SU-DHL-6 (cell line): ENCODE results near the gene UPK1A.

Source experiments
- CTCF ChIP-seq: fragments of 200-600 bp; sonication (generic); IDR thresholded peaks from one replicate; pipeline ENCODE4 v1.5.1; 2017; ENCODE audit warnings: antibody characterized with exemption, mild to moderate bottlenecking, low read length, moderate library complexity; ENCODE audit not compliant: insufficient read depth, poor library complexity, severe bottlenecking
- EZH2phosphoT487 ChIP-seq: fragments of 200-600 bp; sonication (generic), shearing (Covaris generic); conservative IDR thresholded peaks from 2 replicates; pipeline ENCODE4 v1.6.1; 2018; ENCODE audit warnings: mild to moderate bottlenecking, antibody characterized with exemption, low read length, moderate library complexity, mixed read lengths

GRCh38 chr19:35641515-35642151 is 24.7 kb upstream of the UPK1A start, which contains the start of gene ETV2:
- TF ChIP-seq CTCF (no peak), EZH2phosphoT487 (no peak)
